Astrocyte (in vitro differentiated cells and primary cell): ENCODE data around the gene LRMDA. TPM values are rescaled to one million over a fixed set of nuclear protein-coding genes. Genes with fewer than 3 reads are reported as not detected.

Experiments
- DNase-seq: peaks from one replicate; pipeline ENCODE4 v3.0.0-alpha.2; 2010; ENCODE audit warnings: low read depth
- FAIRE-seq: peaks from 2 replicates; lab custom pipeline; 2011; peaks lifted over from hg19 to GRCh38; lab: Jason Lieb, UNC
- H2AFZ ChIP-seq: 2 replicates; pipeline ENCODE4 v1.6.0; 2012; ENCODE audit warnings: low read depth, low read length, inconsistent platforms
- H3K27ac ChIP-seq: 2 replicates; pipeline ENCODE4 v1.5.1; 2011; ENCODE audit warnings: low read depth, low read length, inconsistent platforms
- H3K27me3 ChIP-seq: 2 replicates; pipeline ENCODE4 v1.6.0; 2011; ENCODE audit warnings: low read length, inconsistent platforms; ENCODE audit not compliant: insufficient read depth
- H3K36me3 ChIP-seq: 2 replicates; pipeline ENCODE4 v1.5.1; 2011; ENCODE audit warnings: low read length, inconsistent platforms; ENCODE audit not compliant: insufficient read depth
- H3K4me1 ChIP-seq: 2 replicates; pipeline ENCODE4 v1.5.1; 2011; ENCODE audit warnings: low read length, inconsistent platforms; ENCODE audit not compliant: insufficient read depth
- H3K4me2 ChIP-seq: 2 replicates; pipeline ENCODE4 v1.6.0; 2012; ENCODE audit warnings: low read length, inconsistent platforms
- H3K4me3 ChIP-seq: 2 replicates; pipeline ENCODE4 v1.5.1; 2011; ENCODE audit warnings: low read depth, mild to moderate bottlenecking, low read length, inconsistent platforms; ENCODE audit not compliant: insufficient read depth
- H3K79me2 ChIP-seq: 2 replicates; pipeline ENCODE4 v1.6.0; 2012; ENCODE audit warnings: mild to moderate bottlenecking, low read length, inconsistent platforms; ENCODE audit not compliant: insufficient read depth
- H3K9ac ChIP-seq: 2 replicates; pipeline ENCODE4 v1.6.0; 2012; ENCODE audit warnings: mild to moderate bottlenecking, low read length, inconsistent platforms
- H3K9me3 ChIP-seq: 2 replicates; pipeline ENCODE4 v1.5.1; 2012; ENCODE audit warnings: low read depth, mild to moderate bottlenecking, low read length, inconsistent platforms; ENCODE audit not compliant: insufficient read depth
- H4K20me1 ChIP-seq: 2 replicates; pipeline ENCODE4 v1.6.0; 2012; ENCODE audit warnings: low read length, inconsistent platforms; ENCODE audit not compliant: insufficient read depth
- H3K27ac Mint-ChIP-seq: one replicate; pipeline ENCODE4 v1.8.0; 2021; ENCODE audit warnings: mild to moderate bottlenecking, mixed read lengths; ENCODE audit not compliant: unreplicated experiment
- H3K27me3 Mint-ChIP-seq: one replicate; pipeline ENCODE4 v1.8.0; 2021; ENCODE audit warnings: low read depth, mixed read lengths; ENCODE audit not compliant: unreplicated experiment
- H3K36me3 Mint-ChIP-seq: one replicate; pipeline ENCODE4 v1.8.0; 2021; ENCODE audit warnings: low read depth, mixed read lengths; ENCODE audit not compliant: unreplicated experiment
- H3K4me1 Mint-ChIP-seq: one replicate; pipeline ENCODE4 v1.8.0; 2021; ENCODE audit warnings: low read depth, mixed read lengths; ENCODE audit not compliant: unreplicated experiment
- H3K4me3 Mint-ChIP-seq: one replicate; pipeline ENCODE4 v1.8.0; 2021; ENCODE audit warnings: mild to moderate bottlenecking, moderate library complexity, mixed read lengths; ENCODE audit not compliant: unreplicated experiment
- H3K9me3 Mint-ChIP-seq: one replicate; pipeline ENCODE4 v1.8.0; 2021; ENCODE audit warnings: mild to moderate bottlenecking, mixed read lengths; ENCODE audit not compliant: unreplicated experiment
- EZH2 ChIP-seq: IDR thresholded peaks from 2 replicates; pipeline ENCODE4 v1.6.1; 2012; ENCODE audit warnings: mild to moderate bottlenecking, low read length, inconsistent platforms; ENCODE audit not compliant: insufficient read depth
- total RNA-seq: library from RNA; stranded (reverse); gene quantifications from 2 replicates; pipeline ENCODE4 v1.2.1, GENCODE V29; 2021
- TF ChIP-seq, protein P1 (sequence below): IDR thresholded peaks from 2 replicates; pipeline ENCODE4 v1.5.1; 2011; ENCODE audit warnings: low read depth, mild to moderate bottlenecking, inconsistent platforms, low read length, moderate library complexity; ENCODE audit not compliant: insufficient read depth

LRMDA gene
- total RNA-seq, 1 donor from 2014 or later: 2.7 TPM

DNA sequence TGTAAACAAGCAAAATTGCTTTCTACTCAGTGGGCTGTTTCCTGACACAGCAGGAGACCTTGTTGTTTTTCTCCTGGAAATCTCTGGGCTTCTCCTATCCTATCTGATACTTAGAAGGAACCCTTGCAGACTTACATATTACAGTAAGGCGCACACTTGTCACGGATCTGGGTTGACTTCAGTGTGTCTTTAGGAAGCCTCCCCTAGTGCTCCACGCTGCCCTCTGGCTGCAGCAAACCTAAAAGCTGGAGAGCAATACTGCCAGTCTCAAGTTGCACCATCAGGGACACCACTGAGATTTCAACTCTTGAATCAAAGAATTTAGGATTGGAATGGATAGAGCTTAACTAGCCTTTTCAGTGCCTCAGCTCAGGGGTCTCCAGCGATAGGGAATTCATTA lies 495.3 kb downstream of the LRMDA start:
- no peak overlapping the region for H3K4me3 Mint-ChIP-seq
- no peaks in the 10 kb centered on the region for H3K36me3 Mint-ChIP-seq
- H3K4me3 ChIP-seq: no peak overlapping the region
- no peak overlapping the region for H2AFZ ChIP-seq
- TF ChIP-seq EZH2: no peak
- TF ChIP-seq, protein P1, sequence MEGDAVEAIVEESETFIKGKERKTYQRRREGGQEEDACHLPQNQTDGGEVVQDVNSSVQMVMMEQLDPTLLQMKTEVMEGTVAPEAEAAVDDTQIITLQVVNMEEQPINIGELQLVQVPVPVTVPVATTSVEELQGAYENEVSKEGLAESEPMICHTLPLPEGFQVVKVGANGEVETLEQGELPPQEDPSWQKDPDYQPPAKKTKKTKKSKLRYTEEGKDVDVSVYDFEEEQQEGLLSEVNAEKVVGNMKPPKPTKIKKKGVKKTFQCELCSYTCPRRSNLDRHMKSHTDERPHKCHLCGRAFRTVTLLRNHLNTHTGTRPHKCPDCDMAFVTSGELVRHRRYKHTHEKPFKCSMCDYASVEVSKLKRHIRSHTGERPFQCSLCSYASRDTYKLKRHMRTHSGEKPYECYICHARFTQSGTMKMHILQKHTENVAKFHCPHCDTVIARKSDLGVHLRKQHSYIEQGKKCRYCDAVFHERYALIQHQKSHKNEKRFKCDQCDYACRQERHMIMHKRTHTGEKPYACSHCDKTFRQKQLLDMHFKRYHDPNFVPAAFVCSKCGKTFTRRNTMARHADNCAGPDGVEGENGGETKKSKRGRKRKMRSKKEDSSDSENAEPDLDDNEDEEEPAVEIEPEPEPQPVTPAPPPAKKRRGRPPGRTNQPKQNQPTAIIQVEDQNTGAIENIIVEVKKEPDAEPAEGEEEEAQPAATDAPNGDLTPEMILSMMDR: no peak
- no peaks in the 10 kb centered on the region for H3K79me2 ChIP-seq
- H3K4me1 ChIP-seq: no peaks in the 10 kb centered on the region
- H3K27ac Mint-ChIP-seq: no peak overlapping the region
- H3K9me3 ChIP-seq: no peaks in the 10 kb centered on the region
- peaks cover 29% of the 10 kb centered on the region for H3K27me3 Mint-ChIP-seq
- H3K27me3 ChIP-seq: peaks cover 15% of the 10 kb centered on the region
- no peaks in the 10 kb centered on the region for H3K4me1 Mint-ChIP-seq
- DNase-seq (no peak), FAIRE-seq (no peak)
- H3K27ac ChIP-seq: no peak overlapping the region
- no peak overlapping the region for H3K4me2 ChIP-seq
- no peaks in the 10 kb centered on the region for H3K36me3 ChIP-seq
- no peaks in the 10 kb centered on the region for H4K20me1 ChIP-seq
- no peak overlapping the region for H3K9ac ChIP-seq
- H3K9me3 Mint-ChIP-seq: peaks cover 2% of the 10 kb centered on the region

DNA sequence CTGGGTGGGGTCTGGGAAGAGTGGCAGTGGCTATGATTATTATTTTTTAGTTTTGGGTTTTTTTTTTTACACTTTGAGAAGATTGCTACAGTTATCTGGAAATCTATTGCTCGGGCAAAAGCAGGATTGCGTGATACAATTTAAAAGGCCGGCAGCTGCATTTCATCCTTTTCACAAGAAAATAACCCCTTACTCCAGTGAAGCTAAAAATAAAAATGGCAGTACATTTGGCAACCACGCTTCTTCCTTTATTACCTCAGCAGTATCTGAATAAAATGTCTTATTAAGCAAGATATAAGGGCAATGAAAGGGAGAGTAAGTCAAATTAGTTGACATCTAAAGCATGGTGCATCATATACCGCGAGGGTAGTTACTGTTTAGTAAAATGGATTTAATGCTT lies 496.8 kb downstream of the LRMDA start:
- no peak overlapping the region for H3K4me3 ChIP-seq
- H3K4me2 ChIP-seq: no peak overlapping the region
- Mint-ChIP-seq H3K27me3 (peaks cover 27% of the 10 kb centered on the region), H3K4me1 (no peaks in the 10 kb centered on the region), H3K9me3 (peaks cover 2% of the 10 kb centered on the region), H3K4me3 (no peak overlapping the region), H3K27ac (no peak overlapping the region), H3K36me3 (no peaks in the 10 kb centered on the region)
- no peak overlapping the region for H3K27ac ChIP-seq
- no peak for FAIRE-seq
- no peaks in the 10 kb centered on the region for H3K79me2 ChIP-seq
- no peak overlapping the region for H2AFZ ChIP-seq
- H3K4me1 ChIP-seq: no peaks in the 10 kb centered on the region
- no peaks in the 10 kb centered on the region for H3K36me3 ChIP-seq
- H3K9ac ChIP-seq: no peak overlapping the region
- H3K9me3 ChIP-seq: no peaks in the 10 kb centered on the region
- no peak for TF ChIP-seq EZH2
- TF ChIP-seq, protein P1: no peak
- H4K20me1 ChIP-seq: no peaks in the 10 kb centered on the region
- DNase-seq: no peak
- H3K27me3 ChIP-seq: peaks cover 15% of the 10 kb centered on the region

GRCh38 chr10:75929630-75930161 lies 498.3 kb downstream of the LRMDA start:
- Histone ChIP-seq H4K20me1 (no peaks in the 10 kb centered on the region), H3K79me2 (no peaks in the 10 kb centered on the region), H3K9me3 (no peaks in the 10 kb centered on the region), H3K4me2 (no peak overlapping the region), H3K4me1 (no peaks in the 10 kb centered on the region), H2AFZ (no peak overlapping the region), H3K27me3 (peaks cover 17% of the 10 kb centered on the region), H3K4me3 (no peak overlapping the region), H3K9ac (no peak overlapping the region), H3K27ac (no peak overlapping the region), H3K36me3 (no peaks in the 10 kb centered on the region)
- H3K27me3 Mint-ChIP-seq: peaks cover 36% of the 10 kb centered on the region
- H3K27ac Mint-ChIP-seq: no peak overlapping the region
- no peak overlapping the region for H3K4me3 Mint-ChIP-seq
- DNase-seq (no peak), FAIRE-seq (no peak)
- no peaks in the 10 kb centered on the region for H3K36me3 Mint-ChIP-seq
- H3K4me1 Mint-ChIP-seq: no peaks in the 10 kb centered on the region
- TF ChIP-seq, protein P1: no peak
- TF ChIP-seq EZH2: no peak
- H3K9me3 Mint-ChIP-seq: peaks cover 2% of the 10 kb centered on the region
